C1 segment of cervical spinal cord (tissue), 14 donors: ENCODE data around the gene APOO.
"Not testable (repeated sequence)": the region's sequence is repeated elsewhere in the genome, so short reads cannot be mapped to it uniquely, and the experiment has no call there.

ENCODE experiments used
- DNase-seq, 14 donors: peaks; one replicate each; lab custom pipeline; 2025; lab: John Stamatoyannopoulos, UW

APOO gene

GRCh38 chrX:23904096-23904495 is 3.6 kb downstream of the APOO start:
- DNase-seq = no peak

GRCh38 chrX:23902419-23902818 is 5.3 kb downstream of the APOO start:
- peak in 2 of 14 donors; percentile 37 to 56 for DNase-seq

- DNase-seq = peak in 10 of 14 donors; percentile 1 to 41 (median 17)
Measured at GRCh38 chrX:23901805-23902204, 5.9 kb downstream of the APOO start.

GRCh38 chrX:23901060-23901459 is 6.7 kb downstream of the APOO start:
- DNase-seq = no peak

GRCh38 chrX:23900220-23900797 is 7.4 kb downstream of the APOO start:
- DNase-seq = no peak

- DNase-seq = no peak
Measured at GRCh38 chrX:23898412-23898959, 9.3 kb downstream of the APOO start.

- DNase-seq = no peak
Measured at GRCh38 chrX:23896981-23897380, 10.8 kb downstream of the APOO start.

GRCh38 chrX:23896539-23896938 is 11.2 kb downstream of the APOO start:
- DNase-seq = not testable (repeated sequence)

GRCh38 chrX:23894993-23895392 is 12.7 kb downstream of the APOO start:
- DNase-seq = not testable (repeated sequence)

GRCh38 chrX:23890933-23891332 is 16.8 kb downstream of the APOO start:
- DNase-seq = no peak

- DNase-seq = no peak
Measured at GRCh38 chrX:23888887-23889501, 18.7 kb downstream of the APOO start.

- DNase-seq = no peak
Measured at GRCh38 chrX:23887918-23888317, 19.8 kb downstream of the APOO start.

GRCh38 chrX:23887451-23887850 is 20.3 kb downstream of the APOO start:
- DNase-seq = no peak

- DNase-seq = peak in 1 of 14 donors; percentile 0
Measured at GRCh38 chrX:23885803-23886202, 21.9 kb downstream of the APOO start.

- no peak for DNase-seq
Measured at GRCh38 chrX:23884427-23885024, 23.2 kb downstream of the APOO start.

GRCh38 chrX:23883737-23884354 is 23.9 kb downstream of the APOO start:
- DNase-seq = no peak

GRCh38 chrX:23879380-23880090 is 28.2 kb downstream of the APOO start:
- no peak for DNase-seq

GRCh38 chrX:23871905-23872546 is 35.7 kb downstream of the APOO start:
- no peak for DNase-seq

GRCh38 chrX:23870041-23870440 is 37.7 kb downstream of the APOO start:
- DNase-seq = no peak

GRCh38 chrX:23864742-23865326 is 42.9 kb downstream of the APOO start:
- DNase-seq = no peak

GRCh38 chrX:23861952-23862351 is 45.8 kb downstream of the APOO start:
- not testable (repeated sequence) for DNase-seq
